GM12874 (cell line): ENCODE data around the gene LTB.

ENCODE experiments used
- TF ChIP-seq, protein P1 (sequence below): IDR thresholded peaks from 2 replicates; pipeline ENCODE4 v1.5.1; 2011; ENCODE audit warnings: low read depth, mild to moderate bottlenecking, control low read depth, low read length, moderate library complexity; ENCODE audit not compliant: insufficient read depth

Gene LTB

DNA sequence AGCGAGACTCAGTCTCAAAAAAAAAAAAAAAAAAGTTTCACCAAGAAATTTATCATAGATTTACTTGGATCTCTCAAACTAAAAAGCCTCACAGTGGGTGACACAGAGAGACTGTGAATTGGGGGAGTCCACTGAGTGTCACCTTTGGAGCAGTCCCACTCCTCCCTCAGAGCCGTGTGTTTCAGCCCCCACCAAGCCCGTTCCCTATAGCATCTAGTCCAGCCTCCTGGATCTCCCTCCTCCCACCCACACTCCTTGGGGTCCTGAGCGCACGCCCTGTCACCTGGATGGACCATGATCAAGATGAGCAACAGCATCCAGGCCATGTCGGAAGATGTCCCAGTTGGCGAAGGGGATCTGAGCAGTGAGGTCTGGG, 10.2 kb upstream of the LTB start:
- TF ChIP-seq, protein P1, sequence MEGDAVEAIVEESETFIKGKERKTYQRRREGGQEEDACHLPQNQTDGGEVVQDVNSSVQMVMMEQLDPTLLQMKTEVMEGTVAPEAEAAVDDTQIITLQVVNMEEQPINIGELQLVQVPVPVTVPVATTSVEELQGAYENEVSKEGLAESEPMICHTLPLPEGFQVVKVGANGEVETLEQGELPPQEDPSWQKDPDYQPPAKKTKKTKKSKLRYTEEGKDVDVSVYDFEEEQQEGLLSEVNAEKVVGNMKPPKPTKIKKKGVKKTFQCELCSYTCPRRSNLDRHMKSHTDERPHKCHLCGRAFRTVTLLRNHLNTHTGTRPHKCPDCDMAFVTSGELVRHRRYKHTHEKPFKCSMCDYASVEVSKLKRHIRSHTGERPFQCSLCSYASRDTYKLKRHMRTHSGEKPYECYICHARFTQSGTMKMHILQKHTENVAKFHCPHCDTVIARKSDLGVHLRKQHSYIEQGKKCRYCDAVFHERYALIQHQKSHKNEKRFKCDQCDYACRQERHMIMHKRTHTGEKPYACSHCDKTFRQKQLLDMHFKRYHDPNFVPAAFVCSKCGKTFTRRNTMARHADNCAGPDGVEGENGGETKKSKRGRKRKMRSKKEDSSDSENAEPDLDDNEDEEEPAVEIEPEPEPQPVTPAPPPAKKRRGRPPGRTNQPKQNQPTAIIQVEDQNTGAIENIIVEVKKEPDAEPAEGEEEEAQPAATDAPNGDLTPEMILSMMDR = no peak

DNA sequence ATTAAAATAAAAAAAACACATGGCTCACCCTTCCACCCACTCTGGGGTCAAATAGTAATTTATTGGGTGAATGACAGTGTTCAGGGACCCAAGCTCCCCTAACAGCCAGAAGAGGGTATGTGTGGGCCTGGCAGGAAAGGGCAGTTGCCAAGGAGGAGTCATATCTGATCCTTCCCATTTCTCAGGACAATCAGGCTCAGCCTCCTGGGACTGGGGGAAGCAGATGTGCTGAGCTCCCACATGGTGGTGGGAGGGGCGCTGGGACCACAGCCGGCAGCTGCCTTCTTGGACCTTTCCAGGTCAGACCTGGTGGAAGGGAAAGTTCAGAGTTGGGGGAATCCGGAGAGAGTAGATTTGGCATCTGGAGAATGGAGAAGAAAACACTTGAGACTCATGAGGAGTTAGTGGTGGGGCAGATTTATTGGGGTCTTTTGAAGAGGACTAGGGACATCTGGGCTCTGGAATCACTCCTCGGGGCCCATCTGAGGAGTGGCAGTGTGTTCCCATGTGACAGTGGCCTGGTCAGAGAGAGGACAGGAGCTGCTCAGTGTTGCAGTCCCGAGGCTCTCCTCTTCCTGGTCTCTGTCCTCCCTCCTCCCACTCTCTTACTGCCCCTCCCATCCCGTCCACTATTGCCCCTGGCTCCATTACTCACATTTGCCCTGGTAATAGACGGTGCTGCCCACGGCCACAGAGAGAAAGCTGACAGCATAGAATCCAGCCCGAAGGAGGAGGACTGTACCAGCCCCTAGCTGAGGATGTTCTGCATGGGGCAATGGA, 6.8 kb upstream of the LTB start:
- TF ChIP-seq, protein P1 = no peak

DNA sequence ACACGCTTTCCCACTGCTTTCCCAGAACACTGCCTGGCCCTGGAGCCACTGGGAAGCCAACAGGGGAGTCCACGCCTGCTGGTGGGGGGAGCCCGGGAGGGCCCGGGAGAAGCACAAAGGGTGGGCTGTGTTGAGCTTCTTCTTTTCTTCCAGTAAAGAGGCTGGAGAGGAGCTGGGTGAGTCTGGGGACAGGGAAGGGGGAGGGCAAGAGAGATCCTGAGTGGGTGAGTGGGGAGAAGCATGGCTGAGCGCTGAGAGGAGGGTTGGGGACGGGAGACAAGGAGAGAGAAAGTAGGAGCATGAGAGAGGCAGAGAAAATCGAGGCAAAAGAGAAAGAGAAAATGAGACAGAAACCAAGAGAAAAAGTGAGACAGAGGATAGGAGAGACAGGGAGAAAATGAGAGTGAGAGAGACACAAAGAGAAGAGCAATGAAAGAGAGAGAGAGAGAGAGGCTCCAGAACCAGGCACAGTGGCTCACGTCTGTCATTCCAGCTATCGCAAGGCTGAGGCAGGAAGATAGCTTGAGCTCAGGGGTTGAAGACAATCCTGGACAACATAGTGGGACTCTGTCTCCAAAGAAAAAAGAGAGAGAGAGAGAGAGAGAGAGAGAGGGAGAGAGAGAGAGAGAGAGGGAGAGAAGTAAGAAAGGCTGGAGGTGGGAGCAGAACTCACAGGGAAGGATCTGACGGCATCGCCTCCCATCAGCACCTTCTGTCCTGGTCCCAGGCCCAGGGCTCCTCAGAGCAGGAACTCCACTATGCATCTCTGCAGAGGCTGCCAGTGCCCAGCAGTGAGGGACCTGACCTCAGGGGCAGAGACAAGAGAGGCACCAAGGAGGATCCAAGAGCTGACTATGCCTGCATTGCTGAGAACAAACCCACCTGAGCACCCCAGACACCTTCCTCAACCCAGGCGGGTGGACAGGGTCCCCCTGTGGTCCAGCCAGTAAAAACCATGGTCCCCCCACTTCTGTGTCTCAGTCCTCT, 5.9 kb upstream of the LTB start:
- TF ChIP-seq, protein P1 = no peak

DNA sequence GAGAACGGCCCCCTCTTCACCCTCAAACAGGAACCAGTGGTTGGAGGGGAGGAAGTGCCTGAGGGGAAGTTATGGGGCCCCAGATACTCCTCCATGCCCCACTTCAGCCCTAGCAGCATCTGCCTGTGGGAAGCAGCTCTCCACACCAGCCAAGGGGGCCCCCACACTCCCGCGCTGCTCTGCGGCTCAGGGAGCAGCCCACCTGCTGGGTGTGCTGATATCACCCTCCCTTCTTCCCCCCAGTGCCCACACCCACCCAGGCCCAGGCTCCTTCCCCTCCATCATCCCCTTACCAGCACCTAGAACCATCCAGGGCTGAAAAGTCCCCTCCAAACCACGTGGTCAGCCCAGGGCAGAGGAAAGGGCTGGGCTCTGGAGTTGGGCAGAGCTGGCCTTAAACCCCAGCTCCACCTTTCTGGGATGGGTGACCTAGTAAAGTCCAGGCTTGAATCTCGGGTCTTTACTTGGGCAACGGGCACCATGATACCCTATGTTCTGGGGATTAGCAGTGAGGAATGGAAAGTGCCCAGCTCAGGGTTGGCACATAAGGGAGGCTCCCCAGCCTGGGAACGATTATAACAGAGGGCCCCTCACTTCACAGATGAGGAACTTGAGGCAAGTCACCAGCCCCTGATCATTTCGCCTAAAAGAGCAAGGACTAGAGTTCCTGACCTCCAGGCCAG, 4.5 kb upstream of the LTB start:
- TF ChIP-seq, protein P1 = no peak

DNA sequence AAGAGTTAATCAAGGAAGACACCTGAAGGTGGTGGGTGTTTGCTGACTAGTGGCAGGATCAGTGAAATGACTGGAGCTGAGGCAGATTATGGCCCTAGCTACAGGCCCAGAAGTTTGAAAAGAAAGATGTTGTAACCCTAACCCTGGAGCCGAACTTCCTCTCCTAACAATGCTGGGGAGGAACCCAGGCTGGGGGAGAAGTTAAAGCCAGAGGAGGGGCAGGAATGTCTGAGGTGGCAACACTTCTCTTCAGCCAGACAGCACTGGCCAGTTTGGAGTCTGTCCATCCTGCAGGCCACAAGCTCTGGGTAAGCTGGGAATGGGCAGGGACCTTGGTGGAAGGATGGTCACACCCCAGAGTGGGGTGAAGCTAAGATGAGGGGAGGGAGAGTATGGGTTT, 3.8 kb upstream of the LTB start, which contains the start of gene LST1:
Gene LST1, plus strand, starts transcription at position 270 of the 400 bp plus-strand sequence. CDS start 1,023 bp downstream, outside the sequence.
- TF ChIP-seq, protein P1 = no peak

DNA sequence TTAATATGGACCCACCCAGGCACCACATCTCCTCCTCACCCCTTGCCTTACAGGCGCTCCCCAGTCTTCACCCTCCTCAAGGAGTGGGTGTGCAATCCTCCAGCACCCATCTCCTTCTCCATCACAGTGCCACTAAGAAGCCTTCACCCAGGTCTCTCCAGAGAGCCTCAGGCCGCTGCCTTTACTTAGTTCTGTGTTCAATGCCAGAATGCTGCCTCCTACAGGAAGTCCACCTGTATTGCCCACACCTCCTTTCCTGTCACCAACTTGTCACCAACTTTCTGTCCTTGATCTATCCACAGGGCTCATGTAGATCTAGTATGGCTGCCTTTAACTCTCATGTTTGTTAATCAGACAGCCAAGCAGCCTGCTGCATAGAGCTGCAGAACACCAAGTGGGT, 3.3 kb upstream of the LTB start:
- TF ChIP-seq, protein P1 = peak; percentile 74
